B cell (primary cell): ENCODE measurements around the gene FATE1. TPM values are rescaled to one million over a fixed set of nuclear protein-coding genes. Genes with fewer than 3 reads are reported as not detected.

ENCODE experiments used
- ATAC-seq: fragments of 200-7000 bp; cut with Tn5 transposase; one replicate; pipeline ENCODE4 v1.10.0; 2021; ENCODE audit warnings: low read depth, mild to moderate bottlenecking, moderate number of reproducible peaks, moderate library complexity
- CTCF ChIA-PET: fragments of 350-600 bp; sonication (Branson Sonifier 250); formaldehyde crosslinking; loops from one replicate; lab custom pipeline; 2021; ENCODE audit warnings: antibody characterized with exemption, inconsistent platforms; lab: Charles Lee
- POLR2A ChIA-PET: fragments of 350-600 bp; sonication (Branson Sonifier 250); formaldehyde crosslinking; loops from one replicate; lab custom pipeline; 2021; ENCODE audit warnings: antibody characterized with exemption; lab: Charles Lee
- DNase-seq: peaks from one replicate; pipeline ENCODE4 v3.0.0; 2013
- H2AFZ ChIP-seq: 2 replicates; pipeline ENCODE4 v1.6.1; 2012; ENCODE audit warnings: mild to moderate bottlenecking, low read depth, low read length; ENCODE audit not compliant: insufficient read depth, poor library complexity, severe bottlenecking
- H3K27ac ChIP-seq, 2 donors: 1 replicate in 1 of 2; 2 replicates in 1 of 2; pipeline ENCODE4 v1.5.1; 2012 to 2013; ENCODE audit warnings: low read length in 2 of 2, mild to moderate bottlenecking in 2 of 2, moderate library complexity in 1 of 2
- H3K27me3 ChIP-seq, 4 experiments: fragments of 200-600 bp in 1 of 4; sonication (generic) in 1 of 4; replicated peaks in 1 of 4; 1 replicate in 2 of 4; 2 replicates in 2 of 4; pipeline versions ENCODE4 v1.6.1 to v1.7.0; 2013 to 2016; ENCODE audit warnings: low read length in 3 of 4, mild to moderate bottlenecking in 2 of 4, mixed read lengths in 1 of 4, moderate library complexity in 1 of 4; ENCODE audit not compliant: insufficient read depth in 4 of 4, control insufficient read depth in 3 of 4; ENCODE audit errors: control extremely low read depth in 1 of 4
- H3K36me3 ChIP-seq, 2 experiments: replicated peaks in 1 of 2; 1 replicate in 1 of 2; 2 replicates in 1 of 2; pipeline versions ENCODE4 v1.6.1 to v1.7.1; 2013; ENCODE audit warnings: low read length in 1 of 2; ENCODE audit not compliant: insufficient read depth in 2 of 2, control insufficient read depth in 1 of 2; ENCODE audit errors: control extremely low read depth in 1 of 2, extremely low read depth in 1 of 2
- H3K4me1 ChIP-seq, 2 donors: fragments of 200-600 bp in 1 of 2; sonication (generic) in 1 of 2; 1 replicate in 1 of 2; 2 replicates in 1 of 2; pipeline versions ENCODE4 v1.5.1 to v1.6.1; 2013 to 2017; ENCODE audit warnings: low read length in 2 of 2; ENCODE audit not compliant: control insufficient read depth in 2 of 2, insufficient read depth in 2 of 2
- H3K4me2 ChIP-seq: replicated peaks from 2 replicates; pipeline ENCODE3; 2012; ENCODE audit warnings: mild to moderate bottlenecking, low read depth, low read length; ENCODE audit not compliant: poor library complexity, severe bottlenecking
- H3K4me3 ChIP-seq, 5 experiments: fragments of 200-600 bp in 1 of 5; sonication (generic) in 1 of 5; 1 replicate in 3 of 5; 2 replicates in 2 of 5; pipeline versions ENCODE4 v1.5.1 to v1.7.0; 2011 to 2016; ENCODE audit warnings: low read length in 4 of 5, mild to moderate bottlenecking in 4 of 5, low read depth in 2 of 5, control low read depth in 1 of 5, moderate library complexity in 1 of 5; ENCODE audit not compliant: insufficient read depth in 1 of 5; ENCODE audit errors: control extremely low read depth in 1 of 5, extremely low read depth in 1 of 5
- H3K79me2 ChIP-seq: fragments of 200-600 bp; sonication (generic); one replicate; pipeline ENCODE4 v1.6.0; 2016; ENCODE audit warnings: low read length; ENCODE audit not compliant: control insufficient read depth, insufficient read depth
- H3K9ac ChIP-seq: fragments of 200-600 bp; sonication (generic); 2 replicates; pipeline ENCODE4 v1.6.1; 2017; ENCODE audit warnings: mild to moderate bottlenecking, low read length, moderate library complexity
- H3K9me3 ChIP-seq, 3 donors: one replicate each; pipeline versions ENCODE4 v1.6.1 to v1.7.1; 2013; ENCODE audit warnings: low read length in 2 of 3; ENCODE audit not compliant: control insufficient read depth in 2 of 3, insufficient read depth in 1 of 3; ENCODE audit errors: control extremely low read depth in 1 of 3
- H4K20me1 ChIP-seq: 2 replicates; pipeline ENCODE4 v1.6.0; 2012; ENCODE audit warnings: mild to moderate bottlenecking, low read length; ENCODE audit not compliant: insufficient read depth, control insufficient read depth, poor library complexity, severe bottlenecking
- H3K27ac Mint-ChIP-seq: one replicate; pipeline ENCODE4 v1.8.0; 2021; ENCODE audit warnings: mixed read lengths
- H3K27me3 Mint-ChIP-seq: one replicate; pipeline ENCODE4 v1.8.0; 2021; ENCODE audit warnings: mixed read lengths
- H3K4me1 Mint-ChIP-seq: one replicate; pipeline ENCODE4 v1.8.0; 2021; ENCODE audit warnings: mixed read lengths
- H3K4me3 Mint-ChIP-seq: one replicate; pipeline ENCODE4 v1.8.0; 2021; ENCODE audit warnings: mixed read lengths
- H3K9me3 Mint-ChIP-seq: one replicate; pipeline ENCODE4 v1.8.0; 2022; ENCODE audit warnings: mixed read lengths; ENCODE audit not compliant: insufficient read depth
- CTCF ChIP-seq: fragments of 200-600 bp; IDR thresholded peaks from one replicate; pipeline ENCODE4 v1.8.0; 2022; ENCODE audit warnings: antibody characterized with exemption, mild to moderate bottlenecking
- EZH2 ChIP-seq: IDR thresholded peaks from 2 replicates; pipeline ENCODE4 v1.6.1; 2012; ENCODE audit warnings: borderline replicate concordance, low read depth, mild to moderate bottlenecking, moderate library complexity, low read length; ENCODE audit not compliant: insufficient read depth, poor library complexity, severe bottlenecking
- WGBS: methylation state at CpG from one replicate; pipeline ENCODE4 v1.1.5; 2013; ENCODE audit warnings: missing lambda C conversion rate; ENCODE audit not compliant: insufficient coverage; 5-methylcytosine and 5-hydroxymethylcytosine counted together
- intact Hi-C: fragments of 100-400 bp; cut with micrococcal nuclease; formaldehyde crosslinking; loops from one replicate; pipeline ENCODE4 v1.10.0; 2022
- polyA plus RNA-seq: library from polyadenylated mRNA; depleted of rRNA; stranded (reverse); fragments of >200 nt; gene quantifications from 2 replicates; pipeline ENCODE4 v1.2.3, GENCODE V29; 2012
- total RNA-seq, 2 donors: library from RNA; stranded (reverse); fragments of 120-200 nt in 1 of 2; gene quantifications; 1 replicate in 1 of 2; 2 replicates in 1 of 2; pipeline versions ENCODE4 v1.2.3 to v1.2.4, GENCODE V29; 2013 to 2022

The FATE1 gene
- total and polyA plus RNA-seq, 2 donors (not counting 1 experiment from before 2014, with no cell fraction given) = not detected

DNA sequence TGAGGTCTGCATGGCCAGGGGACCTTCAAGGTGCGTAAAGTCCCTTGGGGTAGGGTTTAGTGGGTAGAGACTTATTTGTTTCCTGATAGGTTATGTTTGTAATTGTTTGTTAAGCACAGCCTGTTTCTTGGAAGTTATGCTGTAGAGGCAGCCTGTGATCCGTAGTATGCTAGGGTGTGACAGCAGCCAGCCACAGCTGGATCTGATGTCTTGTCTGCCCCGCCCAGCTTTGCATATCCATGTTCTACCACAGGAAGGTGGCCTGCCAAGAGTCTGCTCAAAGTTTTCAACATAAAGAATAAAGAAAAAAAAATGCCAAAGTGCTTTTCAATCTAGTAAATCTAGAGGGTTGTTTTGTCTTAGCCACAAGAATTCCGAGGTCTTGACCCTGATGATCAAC lies 39.6 kb upstream of the FATE1 start:
- no peaks in the 10 kb centered on the region for H3K9me3 ChIP-seq
- no peak overlapping the region for H3K4me3 Mint-ChIP-seq
- CTCF ChIA-PET = no interaction called here
- no peaks in the 10 kb centered on the region for H3K79me2 ChIP-seq
- DNase-seq = no peak
- no peak overlapping the region for H3K4me3 ChIP-seq
- no peak overlapping the region for H3K9ac ChIP-seq
- 78% methylated on average over 1 of the region's 4 CpGs for WGBS
- H4K20me1 ChIP-seq = no peaks in the 10 kb centered on the region
- H3K4me2 ChIP-seq = no peak overlapping the region
- no peak for ATAC-seq
- H3K4me1 Mint-ChIP-seq = no peaks in the 10 kb centered on the region
- intact Hi-C loops = no loop called here
- TF ChIP-seq CTCF = no peak
- no peak for TF ChIP-seq EZH2
- H3K9me3 Mint-ChIP-seq = no peaks in the 10 kb centered on the region
- H3K4me1 ChIP-seq = no peaks in the 10 kb centered on the region
- H3K27me3 Mint-ChIP-seq = no peaks in the 10 kb centered on the region
- no peak overlapping the region for H3K27ac ChIP-seq
- no peaks in the 10 kb centered on the region for H3K36me3 ChIP-seq
- POLR2A ChIA-PET = no interaction called here
- H2AFZ ChIP-seq = no peak overlapping the region
- no peak overlapping the region for H3K27ac Mint-ChIP-seq
- H3K27me3 ChIP-seq = no peaks in the 10 kb centered on the region

GRCh38 chrX:151679798-151680402 lies 35.9 kb upstream of the FATE1 start:
- H3K4me3 ChIP-seq = no peak overlapping the region

More at GRCh38 chrX:151679798-151680402, 35.9 kb upstream of the FATE1 start:
- Mint-ChIP-seq H3K27ac (no peak overlapping the region), H3K4me3 (no peak overlapping the region), H3K9me3 (no peaks in the 10 kb centered on the region), H3K4me1 (no peaks in the 10 kb centered on the region), H3K27me3 (peaks cover 4% of the 10 kb centered on the region)
- ATAC-seq = no peak
- Histone ChIP-seq H3K27me3 (peaks cover 0 to 3% (median 0%) of the 10 kb centered on the region in 4 experiments), H3K4me2 (no peak overlapping the region), H3K36me3 (no peaks in the 10 kb centered on the region), H4K20me1 (no peaks in the 10 kb centered on the region), H3K9me3 (no peaks in the 10 kb centered on the region), H3K27ac (no peak overlapping the region), H3K4me1 (no peaks in the 10 kb centered on the region), H2AFZ (no peak overlapping the region), H3K79me2 (no peaks in the 10 kb centered on the region), H3K9ac (no peak overlapping the region)
- ChIA-PET POLR2A (no interaction called here), CTCF (interaction anchor here (1.2 to 1.3 kb wide), 2 partner anchors 530 to 908 kb away, joined by 3 to 6 read pairs; no protein-coding TSS in a partner anchor)
- no peak for TF ChIP-seq CTCF
- 90% methylated on average over 2 of the region's 5 CpGs for WGBS
- intact Hi-C loops = no loop called here
- no peak for DNase-seq
